GM18507 (cell line): ENCODE data around the gene MRPS24.
A peak's percentile ranks its signal among the peaks of the same experiment; 100 is the strongest.
"Not testable (repeated sequence)": the region's sequence is repeated elsewhere in the genome, so short reads cannot be mapped to it uniquely, and the experiment has no call there.

Experiments used
- DNase-seq: peaks from one replicate; pipeline ENCODE4 v3.0.0; 2011; ENCODE audit warnings: low read depth; ENCODE audit not compliant: insufficient read length; ENCODE audit errors: extremely low spot score
- FAIRE-seq: peaks from 2 replicates; lab custom pipeline; 2011; peaks lifted over from hg19 to GRCh38; lab: Jason Lieb, UNC

Gene MRPS24

DNA sequence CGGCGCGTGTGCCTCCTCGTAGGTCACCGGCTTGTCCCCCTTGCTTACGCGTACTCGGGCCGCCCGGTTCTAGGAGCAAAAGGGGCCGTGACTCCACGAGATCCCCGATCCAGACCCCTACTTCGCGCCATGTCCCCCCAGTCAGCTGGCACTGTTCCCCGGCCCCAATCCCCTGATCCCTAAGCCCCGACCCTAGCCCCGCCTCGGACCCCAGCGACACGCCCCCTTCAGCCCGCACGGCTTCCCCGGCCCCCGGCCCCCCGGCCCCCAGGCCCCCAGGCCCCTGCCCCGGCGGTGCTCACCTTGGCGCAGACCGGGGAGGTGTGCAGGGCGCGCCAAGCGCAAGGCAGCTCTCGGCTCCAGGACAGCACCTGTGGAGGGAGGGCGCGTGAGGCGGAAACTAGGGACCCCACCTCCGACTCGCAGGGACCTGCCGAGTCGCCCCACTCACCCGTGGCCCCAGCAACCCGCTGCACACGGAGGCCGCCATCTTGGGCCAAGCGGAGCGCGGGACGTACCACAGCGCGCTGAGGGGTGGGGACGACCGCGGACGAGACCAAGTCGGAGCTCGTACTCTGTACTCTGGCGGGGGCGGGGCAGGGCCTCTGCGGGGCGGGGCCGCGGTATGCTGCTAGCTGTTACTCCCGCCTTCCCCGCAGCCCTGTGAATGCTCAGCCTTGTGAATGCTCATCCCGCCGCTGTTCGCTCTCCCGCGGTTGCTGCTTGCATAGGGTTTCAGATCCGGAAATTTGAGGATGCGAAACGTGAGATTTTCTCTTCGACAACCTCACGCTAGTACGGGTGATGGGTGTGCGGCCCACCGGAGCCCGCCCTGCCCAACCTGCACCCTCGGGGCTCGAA, at the start of gene MRPS24:
MRPS24 (minus strand) TSS at position 512 of the 861 bp plus-strand sequence; CDS start at position 490, 22 bp downstream.
- FAIRE-seq (peak; percentile 88), DNase-seq (peak; percentile 93)

- no peak for DNase-seq
- no peak for FAIRE-seq
Measured at GRCh38 chr7:43915907-43916306, 46.6 kb upstream of the MRPS24 start.

- FAIRE-seq (no peak), DNase-seq (no peak)
Measured at GRCh38 chr7:43914795-43915194, 45.5 kb upstream of the MRPS24 start.

GRCh38 chr7:43906331-43907010, 37.2 kb upstream of the MRPS24 start, which contains the start of gene URGCP:
URGCP (minus strand) TSS chr7:43906596; CDS start chr7:43906575, 21 bp downstream.
- FAIRE-seq = no peak
- DNase-seq = peak; percentile 68

DNA sequence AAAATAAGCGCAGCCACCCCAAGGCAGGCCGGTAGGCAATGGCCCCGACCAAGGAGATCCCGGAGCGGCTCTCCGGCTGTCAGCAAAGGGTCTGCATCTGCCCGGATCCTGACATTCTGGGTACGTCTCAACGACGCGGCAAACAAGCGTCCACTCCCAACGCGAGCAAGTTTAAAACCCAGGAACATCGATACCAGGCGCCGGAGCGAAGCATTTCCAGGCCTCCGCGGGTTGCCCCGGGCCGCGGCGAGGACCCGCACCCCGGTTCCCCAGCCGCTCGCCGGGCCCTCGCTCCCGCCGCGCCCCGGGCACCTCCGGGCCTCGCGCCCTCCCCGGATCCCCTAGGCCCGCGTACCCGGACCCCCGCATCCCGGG, 36.6 kb upstream of the MRPS24 start:
- DNase-seq (peak; percentile 38), FAIRE-seq (no peak)

- DNase-seq (no peak), FAIRE-seq (no peak)
Measured at GRCh38 chr7:43905209-43905946, 36.1 kb upstream of the MRPS24 start.

- DNase-seq = no peak
- FAIRE-seq = no peak
Measured at GRCh38 chr7:43904533-43905208, 35.4 kb upstream of the MRPS24 start.

- DNase-seq (no peak), FAIRE-seq (no peak)
Measured at GRCh38 chr7:43902542-43903054, 33.3 kb upstream of the MRPS24 start.

DNA sequence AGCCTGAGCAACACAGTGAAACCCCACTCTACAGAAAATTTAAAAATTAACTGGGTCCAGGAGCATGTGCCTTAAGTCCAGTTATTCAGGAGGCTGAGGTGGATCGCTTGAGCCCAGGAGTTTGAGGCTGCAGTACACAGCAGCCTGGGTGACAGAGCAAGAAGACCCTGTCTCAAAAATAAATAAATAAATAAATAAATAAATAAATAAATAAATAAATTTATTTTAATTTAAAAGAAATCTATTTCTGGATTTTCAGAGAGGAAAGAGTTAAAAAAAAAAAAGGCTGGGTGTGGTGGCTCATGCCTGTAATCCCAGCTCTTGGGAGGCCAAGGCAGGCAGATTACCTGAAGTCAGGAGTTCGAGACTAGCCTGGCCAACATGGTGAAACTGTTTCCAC, 29.3 kb upstream of the MRPS24 start:
- DNase-seq, FAIRE-seq: not testable (repeated sequence)

DNA sequence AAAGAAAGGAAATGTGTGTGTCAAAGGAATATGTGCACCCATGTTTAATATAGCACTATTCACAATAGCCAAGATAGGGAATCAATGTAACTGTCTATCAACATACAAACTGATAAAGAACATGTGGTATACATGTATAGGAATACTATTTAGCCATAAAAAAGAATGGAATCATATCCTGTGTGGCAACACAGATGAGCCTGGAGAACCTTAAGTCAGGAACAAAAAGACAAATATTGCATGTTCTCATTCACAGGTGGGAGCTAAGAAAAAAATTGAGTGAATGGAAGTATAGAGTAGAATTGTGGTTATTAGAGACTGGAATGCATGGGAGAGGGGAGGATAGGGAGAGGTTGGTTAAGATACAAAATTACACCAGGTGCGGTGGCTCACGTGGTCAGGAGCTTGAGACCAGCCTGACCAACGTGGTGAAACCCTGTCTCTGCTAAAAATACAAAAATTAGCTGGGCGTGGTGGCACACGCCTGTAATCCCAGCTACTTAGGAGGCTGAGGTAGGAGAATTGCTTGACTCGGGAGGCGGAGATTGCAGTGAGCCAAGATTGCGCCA, 26.6 kb upstream of the MRPS24 start:
- FAIRE-seq (no peak), DNase-seq (no peak)

DNA sequence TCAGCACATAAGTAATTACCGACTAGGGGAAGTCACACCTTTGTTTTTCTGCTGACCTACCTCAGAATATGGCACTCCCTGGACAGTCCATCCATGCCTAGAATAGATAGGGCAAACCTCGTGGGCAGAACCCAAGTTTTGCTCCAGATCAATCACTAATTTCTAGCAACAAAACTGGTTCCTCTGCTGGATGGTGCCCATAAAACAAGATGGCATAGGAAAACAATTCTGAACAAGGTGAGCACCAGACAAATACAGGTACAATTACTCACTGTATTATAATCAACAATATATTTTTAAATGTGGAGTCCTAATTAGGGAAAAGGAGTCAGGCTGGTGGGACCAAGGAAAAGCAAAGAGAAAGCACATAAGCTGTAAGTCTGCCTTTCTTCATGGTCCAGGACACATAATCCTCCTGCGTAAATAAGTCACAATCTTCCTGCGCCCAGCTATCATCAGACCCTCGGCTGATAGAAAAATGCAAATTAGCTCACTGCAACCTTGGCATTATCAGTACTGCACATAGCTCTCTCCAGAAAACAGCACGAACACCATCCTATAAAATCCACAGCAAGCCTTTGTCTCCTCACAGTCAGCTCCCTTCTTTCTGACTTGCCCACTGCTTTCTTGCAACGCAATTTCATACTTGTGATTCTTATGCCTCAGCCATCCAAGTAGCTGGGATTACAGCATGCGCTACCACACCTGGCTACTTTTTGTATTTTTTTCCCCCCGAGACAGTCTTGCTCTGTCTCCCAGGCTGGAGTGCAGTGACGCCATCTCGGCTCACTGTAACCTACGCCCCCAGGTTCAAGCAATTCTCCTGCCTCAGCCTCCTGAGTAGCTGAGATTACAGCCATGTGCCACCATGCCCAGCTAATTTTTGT, 22.0 kb upstream of the MRPS24 start:
- DNase-seq = no peak
- FAIRE-seq = no peak

- DNase-seq = no peak
- FAIRE-seq = no peak
Measured at GRCh38 chr7:43890468-43890867, 21.2 kb upstream of the MRPS24 start.

DNA sequence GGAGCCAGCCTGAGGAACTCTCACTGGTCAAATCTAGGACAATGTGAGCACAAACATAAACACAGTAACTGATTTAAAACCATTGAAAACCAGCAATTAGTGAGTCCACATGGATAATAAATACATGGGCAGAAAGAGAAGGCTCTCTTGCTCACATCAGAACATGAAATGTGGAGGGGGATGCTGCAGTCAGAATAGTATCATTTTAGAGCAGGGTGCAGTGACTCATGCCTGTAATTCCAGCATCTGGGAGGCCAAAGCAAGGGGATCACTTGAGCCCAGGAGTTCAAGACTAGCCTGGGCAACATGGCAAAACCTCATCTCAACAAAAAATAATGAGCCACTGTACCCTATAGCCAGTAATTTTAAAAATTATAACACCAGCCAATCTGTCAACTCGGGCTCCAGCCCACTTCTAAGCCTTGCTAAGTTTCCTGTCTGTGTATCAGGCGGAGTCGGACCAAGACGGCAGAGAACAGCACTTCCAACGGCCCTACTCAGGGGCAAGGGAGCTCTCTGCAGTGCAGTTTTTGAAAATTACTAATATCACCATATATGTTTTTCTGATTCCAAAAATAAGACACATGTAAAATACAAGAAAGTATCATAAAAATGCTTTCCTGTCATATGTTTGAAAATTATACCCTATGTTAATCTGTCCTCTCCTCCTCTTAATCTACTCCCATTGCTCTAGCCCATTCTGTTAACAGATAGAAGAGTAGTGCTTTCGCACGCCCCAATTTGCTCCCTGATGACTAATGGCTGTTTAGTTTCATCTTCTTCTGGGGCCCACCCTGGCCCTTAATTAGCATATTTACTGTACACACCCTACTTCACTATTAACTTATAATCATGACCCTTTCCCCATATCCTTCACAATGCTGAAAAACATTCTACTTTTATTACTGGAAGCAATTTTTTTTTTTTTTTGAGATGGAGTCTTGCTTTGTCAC, 20.0 kb upstream of the MRPS24 start:
- FAIRE-seq (no peak), DNase-seq (no peak)

- no peak for DNase-seq
- FAIRE-seq = no peak
Measured at GRCh38 chr7:43884617-43885016, 15.3 kb upstream of the MRPS24 start.

- no peak for FAIRE-seq
- DNase-seq = no peak
Measured at GRCh38 chr7:43884209-43884608, 14.9 kb upstream of the MRPS24 start.

- DNase-seq (no peak), FAIRE-seq (no peak)
Measured at GRCh38 chr7:43880596-43880995, 11.3 kb upstream of the MRPS24 start.

DNA sequence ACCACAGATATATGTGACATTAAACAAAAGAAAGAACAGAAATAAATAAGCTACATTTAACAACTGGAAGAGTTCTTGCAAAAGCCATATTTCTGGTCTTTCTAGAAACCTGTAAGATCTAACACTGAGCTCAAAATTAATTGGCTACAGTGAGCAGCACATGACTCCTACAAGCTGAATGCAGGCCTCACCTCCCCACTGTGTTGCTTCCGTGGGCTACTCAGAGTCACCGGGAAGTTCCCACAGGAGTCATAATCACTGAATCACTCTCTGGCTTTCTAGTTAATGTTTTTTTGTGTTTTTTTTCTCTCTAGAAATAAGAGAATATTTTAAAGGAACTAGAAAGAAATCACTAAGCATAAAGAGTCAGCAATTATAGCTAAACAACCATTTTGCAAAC, 10.2 kb upstream of the MRPS24 start:
- no peak for FAIRE-seq

More for the DNA sequence above, 10.2 kb upstream of the MRPS24 start:
- DNase-seq = no peak
